ENCODE measurements around the gene PHC3. TPM values are rescaled to one million over a fixed set of nuclear protein-coding genes. Genes with fewer than 3 reads are reported as not detected.

Gene PHC3
- total RNA-seq, 1 donor from 2014 or later = 26.7 TPM

Other genes starting within 250 kb of the PHC3 start
- gene SEC62, start 214.9 kb downstream of the PHC3 start, total RNA-seq = 37.0 TPM
- 1.4 TPM for gene GPR160, start 143.7 kb downstream of the PHC3 start, total RNA-seq
- 28.5 TPM for gene PRKCI, start 40.7 kb upstream of the PHC3 start, total RNA-seq
- gene SKIL, start 176.0 kb upstream of the PHC3 start, total RNA-seq = 35.0 TPM
- gene CLDN11, start 237.1 kb upstream of the PHC3 start, total RNA-seq = 1.2 TPM

Measured in esophagus mucosa (tissue), 1 donor.